Skeletal muscle tissue (tissue), 4 donors: ENCODE data around the gene ABCC12. TPM values are rescaled to one million over a fixed set of nuclear protein-coding genes. Genes with fewer than 3 reads are reported as not detected.
"Not testable (repeated sequence)": the region's sequence is repeated elsewhere in the genome, so short reads cannot be mapped to it uniquely, and the experiment has no call there.

Source experiments
- H3K27ac ChIP-seq: one replicate; pipeline ENCODE4 v1.7.0; 2013; ENCODE audit warnings: mild to moderate bottlenecking, low read depth, low read length, inconsistent platforms
- H3K27me3 ChIP-seq, 3 donors: one replicate each; pipeline ENCODE4 v1.7.0; 2013; ENCODE audit warnings: low read length in 3 of 3; ENCODE audit not compliant: control insufficient read depth in 3 of 3, insufficient read depth in 3 of 3
- H3K36me3 ChIP-seq, 3 donors: one replicate each; pipeline ENCODE4 v1.7.0; 2013; ENCODE audit warnings: low read length in 3 of 3; ENCODE audit not compliant: control insufficient read depth in 3 of 3, insufficient read depth in 3 of 3
- H3K4me1 ChIP-seq, 3 donors: one replicate each; pipeline ENCODE4 v1.7.0; 2013; ENCODE audit warnings: low read length in 3 of 3, mild to moderate bottlenecking in 3 of 3; ENCODE audit not compliant: control insufficient read depth in 3 of 3, insufficient read depth in 3 of 3
- H3K4me3 ChIP-seq, 3 donors: one replicate each; pipeline ENCODE4 v1.7.0; 2013; ENCODE audit warnings: low read length in 3 of 3
- H3K9ac ChIP-seq, 3 donors: one replicate each; pipeline ENCODE4 v1.7.0; 2013; ENCODE audit warnings: low read length in 3 of 3, mild to moderate bottlenecking in 3 of 3, moderate library complexity in 2 of 3, low read depth in 1 of 3
- H3K9me3 ChIP-seq, 3 donors: one replicate each; pipeline ENCODE4 v1.7.0; 2013; ENCODE audit warnings: low read length in 3 of 3; ENCODE audit not compliant: control insufficient read depth in 3 of 3
- total RNA-seq: library from RNA; depleted of rRNA; stranded (reverse); fragments of >200 nt; gene quantifications from one replicate; pipeline ENCODE4 v1.2.3, GENCODE V29; 2014
- donor health status: Osteomylitis.

Gene ABCC12
- total RNA-seq, 1 donor from 2014 or later, result not detected

GRCh38 chr16:48184681-48185080, 28.9 kb upstream of the ABCC12 start:
- Histone ChIP-seq H3K4me1 (no peaks in the 10 kb centered on the region), H3K9me3 (no peaks in the 10 kb centered on the region), H3K4me3 (no peak overlapping the region), H3K27me3 (no peaks in the 10 kb centered on the region), H3K36me3 (no peaks in the 10 kb centered on the region), H3K9ac (no peak overlapping the region), H3K27ac (no peak overlapping the region)

DNA sequence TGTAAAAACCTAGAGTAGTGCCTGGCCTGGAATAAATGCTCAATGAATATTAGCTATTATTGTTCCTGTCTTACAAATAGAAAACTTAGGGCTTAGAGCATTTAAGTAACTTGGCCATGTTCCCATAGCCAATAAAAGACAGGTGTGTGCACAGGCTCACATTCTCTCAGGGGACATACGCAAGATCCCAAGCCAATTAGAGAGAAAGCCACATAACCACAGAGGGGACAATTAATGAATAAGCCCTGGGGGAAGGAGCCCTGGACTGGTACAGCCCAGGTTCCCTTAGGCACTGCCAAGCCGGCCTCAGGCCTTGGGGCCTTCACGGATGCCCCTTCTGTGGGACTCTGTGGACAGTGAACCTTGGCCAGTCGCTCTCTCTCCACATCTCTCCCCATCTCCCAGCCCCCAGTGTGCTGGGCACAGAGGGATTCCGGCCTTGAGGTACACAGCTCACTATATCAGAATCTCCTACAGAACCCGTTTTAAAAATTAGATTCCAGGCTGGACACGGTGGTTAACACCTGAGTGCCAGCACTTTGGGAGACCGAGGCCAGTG, 27.3 kb upstream of the ABCC12 start:
- H3K27ac ChIP-seq, result no peak overlapping the region
- H3K4me1 ChIP-seq, result no peaks in the 10 kb centered on the region
- H3K4me3 ChIP-seq, result no peak overlapping the region
- no peak overlapping the region for H3K9ac ChIP-seq
- no peaks in the 10 kb centered on the region for H3K9me3 ChIP-seq
- H3K27me3 ChIP-seq, result no peaks in the 10 kb centered on the region
- H3K36me3 ChIP-seq, result no peaks in the 10 kb centered on the region

GRCh38 chr16:48181746-48182520, 26.1 kb upstream of the ABCC12 start:
- not testable (repeated sequence) for H3K4me3 ChIP-seq, H3K9ac ChIP-seq, H3K36me3 ChIP-seq, H3K27ac ChIP-seq, H3K27me3 ChIP-seq, H3K9me3 ChIP-seq, H3K4me1 ChIP-seq

GRCh38 chr16:48180868-48181480, 25.2 kb upstream of the ABCC12 start:
- Histone ChIP-seq H3K27me3 (no peaks in the 10 kb centered on the region), H3K9me3 (no peaks in the 10 kb centered on the region), H3K9ac (no peak overlapping the region), H3K4me1 (no peaks in the 10 kb centered on the region), H3K36me3 (no peaks in the 10 kb centered on the region), H3K27ac (no peak overlapping the region), H3K4me3 (no peak overlapping the region)

DNA sequence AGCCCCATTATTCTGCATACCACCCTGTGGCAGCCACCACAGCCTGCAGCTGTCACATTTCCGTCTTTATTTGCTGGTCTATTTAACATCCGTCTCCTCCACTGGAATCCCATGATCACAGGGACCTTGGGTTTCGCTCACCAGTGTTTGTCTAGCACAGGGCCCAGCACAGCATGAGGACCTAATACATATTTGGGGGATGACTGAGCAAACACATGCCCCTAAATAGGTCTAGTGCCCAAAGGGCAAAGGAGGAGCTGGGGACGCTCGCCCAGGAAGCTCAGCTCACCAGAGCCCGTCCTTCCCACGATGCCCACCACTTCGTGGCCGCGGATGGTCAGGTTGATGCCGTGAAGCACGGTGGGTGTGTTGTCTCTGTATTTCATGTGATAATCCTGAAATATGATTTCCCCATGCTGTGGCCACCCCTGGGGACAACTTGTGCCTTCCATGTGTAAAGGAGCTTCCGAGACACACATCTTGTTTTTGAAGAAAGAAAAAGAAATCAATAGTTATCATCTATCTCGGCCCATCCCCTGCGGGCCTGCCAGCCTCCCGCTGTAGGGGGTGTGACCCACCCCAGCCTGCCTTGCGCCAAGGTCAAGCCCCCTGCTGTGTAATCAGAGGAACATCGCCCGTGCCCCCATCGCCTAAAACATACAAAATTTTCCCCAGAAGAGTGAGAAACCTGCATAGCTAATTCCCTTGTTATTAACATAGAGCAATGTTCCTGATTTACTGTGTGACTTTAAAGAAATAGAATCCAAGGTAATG, 21.0 kb upstream of the ABCC12 start:
- H3K27me3 ChIP-seq, result no peaks in the 10 kb centered on the region
- H3K4me1 ChIP-seq, result no peaks in the 10 kb centered on the region
- no peaks in the 10 kb centered on the region for H3K9me3 ChIP-seq
- no peak overlapping the region for H3K27ac ChIP-seq
- no peaks in the 10 kb centered on the region for H3K36me3 ChIP-seq
- H3K4me3 ChIP-seq, result no peak overlapping the region
- no peak overlapping the region for H3K9ac ChIP-seq

GRCh38 chr16:48173889-48174288, 18.1 kb upstream of the ABCC12 start:
- no peaks in the 10 kb centered on the region for H3K4me1 ChIP-seq
- no peaks in the 10 kb centered on the region for H3K9me3 ChIP-seq
- H3K27ac ChIP-seq, result no peak overlapping the region
- no peak overlapping the region for H3K4me3 ChIP-seq
- no peak overlapping the region for H3K9ac ChIP-seq
- no peaks in the 10 kb centered on the region for H3K27me3 ChIP-seq
- H3K36me3 ChIP-seq, result no peaks in the 10 kb centered on the region

- no peaks in the 10 kb centered on the region for H3K36me3 ChIP-seq
- no peak overlapping the region for H3K9ac ChIP-seq
- no peak overlapping the region for H3K27ac ChIP-seq
- H3K4me1 ChIP-seq, result no peaks in the 10 kb centered on the region
- no peaks in the 10 kb centered on the region for H3K27me3 ChIP-seq
- H3K9me3 ChIP-seq, result no peaks in the 10 kb centered on the region
- H3K4me3 ChIP-seq, result no peak overlapping the region
Observed at GRCh38 chr16:48172682-48173081, 16.9 kb upstream of the ABCC12 start.

DNA sequence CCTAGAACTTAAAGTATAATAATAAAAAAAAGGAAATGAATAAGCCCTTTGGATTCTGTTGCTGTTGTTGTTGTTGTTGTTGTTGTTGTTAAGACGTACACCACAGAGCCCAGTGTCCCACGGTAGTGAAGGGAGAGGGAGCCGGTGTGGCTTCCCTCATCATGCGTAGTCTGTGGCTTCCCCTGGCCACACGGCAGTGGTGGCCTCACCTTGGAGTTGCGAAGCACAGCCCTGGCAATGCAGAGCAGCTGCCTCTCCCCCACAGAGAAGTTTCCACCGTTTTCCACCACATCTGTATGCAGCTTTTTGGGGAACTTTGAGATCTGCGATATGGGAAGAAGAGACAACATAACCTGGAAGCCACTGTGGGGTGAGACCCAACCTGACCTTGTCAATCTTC, 14.1 kb upstream of the ABCC12 start:
- no peaks in the 10 kb centered on the region for H3K36me3 ChIP-seq
- no peak overlapping the region for H3K27ac ChIP-seq
- no peak overlapping the region for H3K9ac ChIP-seq
- H3K27me3 ChIP-seq, result no peaks in the 10 kb centered on the region
- H3K4me1 ChIP-seq, result peaks cover 0 to 3% (median 2%) of the 10 kb centered on the region in 3 donors
- no peaks in the 10 kb centered on the region for H3K9me3 ChIP-seq
- H3K4me3 ChIP-seq, result no peak overlapping the region

DNA sequence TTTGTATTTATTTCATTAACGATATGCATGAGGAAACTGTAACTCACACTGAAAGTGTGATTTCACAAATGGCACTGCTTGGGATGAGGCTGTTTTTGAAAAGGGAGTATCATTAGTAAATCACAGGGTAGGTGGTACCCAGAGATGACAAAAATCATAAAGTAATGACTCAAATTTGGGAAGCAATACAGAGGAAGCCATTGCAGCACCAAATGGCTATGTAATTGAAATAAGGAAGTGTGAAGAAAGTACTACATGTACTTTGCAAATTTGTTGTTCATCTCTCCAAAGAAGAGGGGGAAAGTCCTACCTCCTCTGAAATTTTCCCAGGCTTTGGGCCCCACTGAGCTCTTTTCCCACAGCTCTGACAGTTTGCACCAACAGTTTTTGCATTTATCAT, 12.3 kb upstream of the ABCC12 start:
- Histone ChIP-seq H3K27ac (no peak overlapping the region), H3K36me3 (no peaks in the 10 kb centered on the region), H3K4me1 (peaks cover 0 to 4% (median 3%) of the 10 kb centered on the region in 3 donors), H3K9ac (no peak overlapping the region), H3K9me3 (no peaks in the 10 kb centered on the region), H3K27me3 (no peaks in the 10 kb centered on the region), H3K4me3 (no peak overlapping the region)

- H3K4me3 ChIP-seq, H3K36me3 ChIP-seq, H3K27me3 ChIP-seq, H3K9ac ChIP-seq, H3K4me1 ChIP-seq, H3K9me3 ChIP-seq, H3K27ac ChIP-seq: not testable (repeated sequence)
Observed at GRCh38 chr16:48166617-48167016, 10.8 kb upstream of the ABCC12 start.
